ENCODE results near the gene PAFAH1B1.

DNA sequence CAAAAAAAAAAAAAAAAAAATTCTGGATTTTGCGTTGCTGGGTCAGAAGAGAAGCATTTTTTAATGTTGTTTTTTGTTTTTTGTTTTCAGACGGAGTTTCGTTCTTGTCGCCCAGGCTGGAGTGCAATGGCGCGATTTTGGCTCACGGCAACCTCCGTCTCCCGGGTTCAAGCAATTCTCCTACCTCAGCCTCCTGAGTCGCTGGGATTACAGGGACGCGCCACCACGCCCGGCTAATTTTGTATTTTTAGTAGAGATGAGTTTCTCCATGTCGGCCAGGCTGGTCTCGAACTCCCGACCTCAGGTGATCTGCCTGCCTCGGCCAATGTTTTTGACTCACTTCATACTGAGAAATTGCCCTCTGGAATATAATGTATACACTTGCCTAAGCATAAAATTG, 11.0 kb upstream of the PAFAH1B1 start:
- TF ChIP-seq, protein P1, sequence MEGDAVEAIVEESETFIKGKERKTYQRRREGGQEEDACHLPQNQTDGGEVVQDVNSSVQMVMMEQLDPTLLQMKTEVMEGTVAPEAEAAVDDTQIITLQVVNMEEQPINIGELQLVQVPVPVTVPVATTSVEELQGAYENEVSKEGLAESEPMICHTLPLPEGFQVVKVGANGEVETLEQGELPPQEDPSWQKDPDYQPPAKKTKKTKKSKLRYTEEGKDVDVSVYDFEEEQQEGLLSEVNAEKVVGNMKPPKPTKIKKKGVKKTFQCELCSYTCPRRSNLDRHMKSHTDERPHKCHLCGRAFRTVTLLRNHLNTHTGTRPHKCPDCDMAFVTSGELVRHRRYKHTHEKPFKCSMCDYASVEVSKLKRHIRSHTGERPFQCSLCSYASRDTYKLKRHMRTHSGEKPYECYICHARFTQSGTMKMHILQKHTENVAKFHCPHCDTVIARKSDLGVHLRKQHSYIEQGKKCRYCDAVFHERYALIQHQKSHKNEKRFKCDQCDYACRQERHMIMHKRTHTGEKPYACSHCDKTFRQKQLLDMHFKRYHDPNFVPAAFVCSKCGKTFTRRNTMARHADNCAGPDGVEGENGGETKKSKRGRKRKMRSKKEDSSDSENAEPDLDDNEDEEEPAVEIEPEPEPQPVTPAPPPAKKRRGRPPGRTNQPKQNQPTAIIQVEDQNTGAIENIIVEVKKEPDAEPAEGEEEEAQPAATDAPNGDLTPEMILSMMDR (conservative IDR thresholded peaks at IDR 0.05), result no peak
- TF ChIP-seq ZFX (IDR thresholded peaks at IDR 0.05), result no peak

Measured in C4-2B (cell line).